GM12874 (cell line): Measurements from ENCODE around the gene RIMKLB.

Experiments used
- TF ChIP-seq, protein P1 (sequence below): IDR thresholded peaks from 2 replicates; pipeline ENCODE4 v1.5.1; 2011; ENCODE audit warnings: low read depth, mild to moderate bottlenecking, control low read depth, low read length, moderate library complexity; ENCODE audit not compliant: insufficient read depth

RIMKLB gene

DNA sequence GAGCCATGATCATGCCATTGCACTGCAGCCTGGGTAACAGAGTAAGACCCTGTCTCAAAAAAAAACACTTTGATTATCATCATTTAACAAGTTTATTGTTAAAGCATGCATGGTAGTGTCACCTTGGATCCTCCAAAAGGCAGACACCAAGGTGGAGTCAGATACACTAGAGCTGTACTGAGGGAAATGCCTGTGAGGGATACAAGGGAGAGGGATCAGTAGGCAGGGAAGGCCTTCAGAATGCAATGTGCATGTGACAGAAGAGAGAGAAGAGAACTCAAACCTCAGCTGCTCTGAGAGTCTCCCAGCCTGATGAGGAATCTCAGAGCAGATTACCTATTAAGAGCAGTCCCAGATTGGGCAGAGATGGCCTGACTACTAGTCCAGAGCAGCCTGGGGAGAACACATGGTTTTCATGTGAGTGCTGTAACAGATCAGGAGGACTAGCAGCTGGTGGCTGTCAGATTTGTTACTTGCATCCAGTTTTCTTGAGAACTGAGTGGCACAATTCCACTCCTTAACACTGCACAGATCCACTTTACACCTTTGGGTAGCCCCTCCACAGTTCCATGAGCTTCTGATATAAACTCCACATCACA, 86.6 kb downstream of the RIMKLB start:
- TF ChIP-seq, protein P1, sequence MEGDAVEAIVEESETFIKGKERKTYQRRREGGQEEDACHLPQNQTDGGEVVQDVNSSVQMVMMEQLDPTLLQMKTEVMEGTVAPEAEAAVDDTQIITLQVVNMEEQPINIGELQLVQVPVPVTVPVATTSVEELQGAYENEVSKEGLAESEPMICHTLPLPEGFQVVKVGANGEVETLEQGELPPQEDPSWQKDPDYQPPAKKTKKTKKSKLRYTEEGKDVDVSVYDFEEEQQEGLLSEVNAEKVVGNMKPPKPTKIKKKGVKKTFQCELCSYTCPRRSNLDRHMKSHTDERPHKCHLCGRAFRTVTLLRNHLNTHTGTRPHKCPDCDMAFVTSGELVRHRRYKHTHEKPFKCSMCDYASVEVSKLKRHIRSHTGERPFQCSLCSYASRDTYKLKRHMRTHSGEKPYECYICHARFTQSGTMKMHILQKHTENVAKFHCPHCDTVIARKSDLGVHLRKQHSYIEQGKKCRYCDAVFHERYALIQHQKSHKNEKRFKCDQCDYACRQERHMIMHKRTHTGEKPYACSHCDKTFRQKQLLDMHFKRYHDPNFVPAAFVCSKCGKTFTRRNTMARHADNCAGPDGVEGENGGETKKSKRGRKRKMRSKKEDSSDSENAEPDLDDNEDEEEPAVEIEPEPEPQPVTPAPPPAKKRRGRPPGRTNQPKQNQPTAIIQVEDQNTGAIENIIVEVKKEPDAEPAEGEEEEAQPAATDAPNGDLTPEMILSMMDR: no peak

DNA sequence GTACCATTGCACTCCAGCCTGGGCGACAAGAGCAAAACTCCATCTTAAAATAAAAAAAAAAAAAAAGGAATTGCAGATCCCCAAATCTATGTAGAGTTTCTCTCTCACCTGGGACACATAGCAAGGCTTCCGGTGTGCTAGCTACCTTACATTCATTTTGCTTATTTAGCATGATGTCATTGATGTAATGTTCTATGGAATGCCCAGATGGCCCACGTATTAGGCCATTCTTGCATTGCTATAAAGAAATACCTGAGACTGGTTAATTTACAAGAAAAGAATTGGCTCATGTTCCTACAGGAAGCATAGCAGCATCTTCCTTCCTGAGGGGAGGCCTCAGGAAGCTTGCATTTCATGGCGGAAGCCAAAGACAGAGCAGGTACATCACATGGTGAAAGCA, 87.7 kb downstream of the RIMKLB start:
- TF ChIP-seq, protein P1: no peak

DNA sequence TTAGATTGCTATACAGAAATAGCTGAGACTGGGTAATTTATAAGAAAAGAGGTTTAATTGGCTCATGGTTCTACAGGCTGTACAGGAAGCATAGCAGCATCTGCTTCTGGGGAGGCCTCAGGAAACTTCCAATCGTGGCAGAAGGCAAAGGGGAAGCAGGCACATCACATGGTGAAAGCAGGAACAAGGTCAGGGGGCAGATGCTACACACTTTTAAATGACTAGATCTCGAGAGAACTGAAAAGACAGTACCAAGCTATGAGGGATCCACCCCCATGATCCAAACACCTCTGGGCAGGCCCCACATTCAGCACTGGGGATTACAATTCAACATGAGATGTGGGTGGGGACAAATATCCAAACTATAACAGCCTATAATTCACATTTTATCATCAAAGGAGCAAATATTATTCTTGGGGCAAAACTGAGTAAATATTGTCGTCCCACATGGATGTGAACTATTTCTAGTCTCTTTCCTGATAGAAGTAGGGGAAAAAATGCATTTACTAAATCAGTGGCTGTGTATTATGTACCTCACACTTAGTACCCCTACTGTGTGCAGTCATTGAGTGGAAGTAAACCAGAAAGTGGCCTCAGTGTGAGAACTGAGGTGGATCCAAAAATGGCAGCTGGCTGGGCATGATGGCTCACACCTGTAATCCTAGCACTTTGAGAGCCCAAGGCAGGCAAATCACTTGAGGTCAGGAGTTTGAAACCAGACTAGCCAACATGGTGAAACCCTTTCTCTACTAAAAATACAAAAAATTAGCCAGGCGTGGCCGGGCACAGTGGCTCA, 99.2 kb downstream of the RIMKLB start:
- TF ChIP-seq, protein P1: no peak

DNA sequence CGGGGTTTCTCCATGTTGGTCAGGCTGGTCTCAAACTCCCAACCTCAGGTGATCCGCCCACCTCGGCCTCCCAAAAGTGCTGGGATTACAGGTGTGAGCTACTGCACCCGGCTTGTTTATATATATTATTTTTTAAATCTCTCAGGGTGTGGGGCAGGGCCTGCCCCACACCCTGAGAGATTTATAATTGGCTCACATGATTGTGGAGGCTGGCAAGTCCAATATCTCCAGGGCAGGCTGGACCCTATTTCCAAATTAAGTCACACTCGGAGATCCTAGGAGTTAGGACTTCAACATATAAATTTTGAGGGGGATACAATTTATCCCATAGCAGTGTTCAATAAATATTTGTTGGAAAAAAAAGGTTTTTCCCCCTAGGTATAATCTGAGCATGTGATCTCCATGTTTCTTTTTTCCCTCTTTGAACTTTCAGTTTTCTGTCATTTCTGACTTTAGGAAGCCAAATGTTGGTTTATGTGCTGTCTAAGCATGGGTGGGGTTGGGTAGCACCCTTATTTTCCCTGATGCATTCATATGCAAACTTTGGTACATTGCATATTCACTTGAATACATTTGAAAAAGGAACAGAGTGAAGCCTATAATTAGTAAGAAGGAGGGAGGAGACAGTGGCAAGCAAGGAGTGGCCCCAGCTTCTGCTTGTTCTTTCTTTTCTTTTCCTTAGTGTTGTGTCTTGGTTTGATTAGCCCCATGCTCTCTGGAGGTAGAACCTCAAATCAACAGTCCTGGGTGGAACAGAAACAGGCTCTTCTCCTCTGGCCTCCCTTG, 116.0 kb downstream of the RIMKLB start:
- TF ChIP-seq, protein P1: no peak

DNA sequence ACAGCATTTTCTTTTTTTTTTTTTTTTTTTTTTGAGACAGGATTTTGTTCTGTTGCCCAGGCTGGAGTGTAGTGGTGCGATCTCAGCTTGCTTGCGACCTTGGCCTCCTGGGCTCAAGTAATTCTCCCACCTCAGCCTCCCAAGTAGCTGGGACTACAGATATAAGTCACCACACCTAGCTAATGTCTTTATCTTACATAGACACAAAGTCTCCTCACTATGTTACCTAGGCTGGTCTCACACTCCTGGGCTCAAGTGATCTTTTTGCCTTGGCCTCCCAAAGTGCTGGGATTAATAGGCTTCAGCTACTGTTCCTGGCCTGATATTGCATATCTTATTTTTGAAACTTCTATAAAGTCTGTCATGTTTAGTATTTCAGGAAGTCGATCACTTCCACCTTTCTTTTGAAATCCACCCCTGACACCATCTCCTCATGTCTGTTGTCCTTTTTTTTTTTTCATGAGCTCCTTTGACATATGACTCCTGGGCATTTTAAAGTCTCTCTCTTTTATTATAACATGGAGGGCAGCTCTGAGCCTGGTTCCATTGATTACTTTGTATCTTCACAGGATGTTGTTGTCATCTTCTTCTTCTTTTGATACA, 118.8 kb downstream of the RIMKLB start:
- TF ChIP-seq, protein P1: no peak

DNA sequence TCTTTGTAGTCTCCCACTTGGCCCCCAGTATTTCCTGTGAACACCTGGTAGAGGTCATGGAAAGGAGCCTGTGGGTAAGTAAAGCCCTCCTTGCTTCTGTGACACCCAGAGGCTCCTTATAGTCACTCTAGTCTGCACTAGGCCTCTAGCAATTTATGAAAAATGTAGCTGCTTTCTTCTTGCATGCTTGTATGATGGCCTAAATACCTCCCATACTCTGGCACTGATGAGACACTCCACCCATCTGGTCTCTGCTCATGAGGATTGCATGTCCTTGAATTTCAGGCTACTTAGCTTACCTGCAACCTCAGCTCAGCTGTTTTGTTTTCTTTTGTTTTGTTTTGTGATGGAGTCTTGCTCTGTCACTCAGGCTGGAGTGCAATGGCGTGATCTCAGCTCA, 120.1 kb downstream of the RIMKLB start:
- TF ChIP-seq, protein P1: no peak

DNA sequence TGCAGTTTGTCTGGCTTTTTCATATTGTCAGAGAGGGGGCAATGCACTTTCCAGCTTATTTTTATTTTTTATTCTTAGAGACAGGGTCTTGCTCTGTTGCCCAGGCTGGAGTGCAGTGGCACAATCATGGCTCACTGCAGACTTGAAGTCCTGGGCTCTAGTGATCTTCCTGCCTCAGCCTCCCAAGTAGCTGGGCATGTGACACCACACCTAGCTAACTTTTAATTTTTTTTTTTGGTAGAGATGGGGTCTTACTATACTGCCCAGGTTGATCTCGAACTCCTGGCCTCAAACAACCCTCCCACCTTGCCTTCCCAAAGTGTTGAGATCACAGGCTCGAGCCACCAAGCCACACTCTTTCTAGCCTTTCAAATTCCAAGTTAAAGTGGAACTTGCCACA, 120.7 kb downstream of the RIMKLB start:
- TF ChIP-seq, protein P1: no peak
